OCI-LY1 (cell line): ENCODE results near the gene SPATA18.

Experiments used
- EZH2 ChIP-seq: fragments of 200-600 bp; sonication (generic), shearing (Covaris generic); IDR thresholded peaks from 2 replicates; pipeline ENCODE4 v1.8.0; 2017; ENCODE audit warnings: borderline replicate concordance, mixed run types, mild to moderate bottlenecking, antibody characterized with exemption, low read length, moderate library complexity, mixed read lengths
- TF ChIP-seq, protein P1 (sequence below): fragments of 200-600 bp; sonication (generic), shearing (Covaris generic); IDR thresholded peaks from 2 replicates; pipeline ENCODE4 v1.5.1; 2017; ENCODE audit warnings: mild to moderate bottlenecking, antibody characterized with exemption, low read length, moderate library complexity, mixed read lengths

DNA sequence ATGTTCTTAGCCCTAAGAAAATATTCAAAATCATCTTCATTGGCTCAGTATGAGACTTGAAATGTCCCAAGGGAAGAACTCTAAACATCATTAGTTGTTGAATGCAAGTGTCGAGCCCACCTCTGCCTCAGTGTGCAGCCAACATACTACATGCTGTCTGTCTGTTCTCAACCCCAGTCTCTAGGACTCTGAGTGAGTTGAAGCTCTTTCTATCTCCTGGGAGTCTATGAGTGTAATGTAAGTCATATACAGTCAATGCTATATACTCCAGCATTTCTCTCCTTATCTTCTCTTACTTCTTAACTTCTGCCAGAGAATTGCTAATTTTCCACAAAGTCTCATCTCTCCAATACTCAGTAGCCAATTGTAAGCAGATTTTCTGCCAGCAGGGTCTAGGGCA is 61.3 kb downstream of the SPATA18 start:
- TF ChIP-seq, protein P1, sequence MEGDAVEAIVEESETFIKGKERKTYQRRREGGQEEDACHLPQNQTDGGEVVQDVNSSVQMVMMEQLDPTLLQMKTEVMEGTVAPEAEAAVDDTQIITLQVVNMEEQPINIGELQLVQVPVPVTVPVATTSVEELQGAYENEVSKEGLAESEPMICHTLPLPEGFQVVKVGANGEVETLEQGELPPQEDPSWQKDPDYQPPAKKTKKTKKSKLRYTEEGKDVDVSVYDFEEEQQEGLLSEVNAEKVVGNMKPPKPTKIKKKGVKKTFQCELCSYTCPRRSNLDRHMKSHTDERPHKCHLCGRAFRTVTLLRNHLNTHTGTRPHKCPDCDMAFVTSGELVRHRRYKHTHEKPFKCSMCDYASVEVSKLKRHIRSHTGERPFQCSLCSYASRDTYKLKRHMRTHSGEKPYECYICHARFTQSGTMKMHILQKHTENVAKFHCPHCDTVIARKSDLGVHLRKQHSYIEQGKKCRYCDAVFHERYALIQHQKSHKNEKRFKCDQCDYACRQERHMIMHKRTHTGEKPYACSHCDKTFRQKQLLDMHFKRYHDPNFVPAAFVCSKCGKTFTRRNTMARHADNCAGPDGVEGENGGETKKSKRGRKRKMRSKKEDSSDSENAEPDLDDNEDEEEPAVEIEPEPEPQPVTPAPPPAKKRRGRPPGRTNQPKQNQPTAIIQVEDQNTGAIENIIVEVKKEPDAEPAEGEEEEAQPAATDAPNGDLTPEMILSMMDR, result no peak
- no peak for TF ChIP-seq EZH2
